ENCODE results near the gene GAS2.

The GAS2 gene

GRCh38 chr11:22851477-22851876 is 185.1 kb downstream of the GAS2 start:
- no peak for TF ChIP-seq CTCF (IDR thresholded peaks at IDR 0.05; ENCODE audit: unreplicated experiment in 3 of 3)
- Mint-ChIP-seq H3K27ac (no peak overlapping the region), H3K27me3 (ENCODE audit: low read depth) (no peaks in the 10 kb centered on the region), H3K4me1 (no peaks in the 10 kb centered on the region), H3K36me3 (ENCODE audit: low read depth) (no peaks in the 10 kb centered on the region), H3K9me3 (no peaks in the 10 kb centered on the region), H3K4me3 (no peak overlapping the region)

GRCh38 chr11:22859756-22860155 is 193.3 kb downstream of the GAS2 start:
- no peak for TF ChIP-seq CTCF (IDR thresholded peaks at IDR 0.05; ENCODE audit: unreplicated experiment in 3 of 3)
- Mint-ChIP-seq H3K4me1 (no peaks in the 10 kb centered on the region), H3K4me3 (no peak overlapping the region), H3K27me3 (ENCODE audit: low read depth) (no peaks in the 10 kb centered on the region), H3K36me3 (ENCODE audit: low read depth) (no peaks in the 10 kb centered on the region), H3K9me3 (peaks cover 3% of the 10 kb centered on the region), H3K27ac (no peak overlapping the region)

- peaks cover 3% of the 10 kb centered on the region for H3K9me3 Mint-ChIP-seq
- H3K27me3 Mint-ChIP-seq (ENCODE audit: low read depth): no peaks in the 10 kb centered on the region
- H3K4me3 Mint-ChIP-seq: no peak within 1 kb of the TSS
- no peaks in the 10 kb centered on the region for H3K4me1 Mint-ChIP-seq
- no peak for TF ChIP-seq CTCF (IDR thresholded peaks at IDR 0.05; ENCODE audit: unreplicated experiment in 3 of 3)
- H3K27ac Mint-ChIP-seq: no peak within 1 kb of the TSS
- no peaks in the 10 kb centered on the region for H3K36me3 Mint-ChIP-seq (ENCODE audit: low read depth)
Observed at GRCh38 chr11:22860241-22860640, 193.8 kb downstream of the GAS2 start, which contains the start of gene CCDC179. Gene CCDC179 (minus strand): TSS chr11:22860474. CDS start chr11:22860421, 53 bp downstream.
